EL (cell line): ENCODE measurements around the gene MEFV.
"Not testable (repeated sequence)": the region's sequence is repeated elsewhere in the genome, so short reads cannot be mapped to it uniquely, and the experiment has no call there.

Experiments
- DNase-seq: peaks from one replicate; pipeline ENCODE4 v3.0.0-alpha.2; 2016

The MEFV gene

GRCh38 chr16:3215601-3216262, 40.7 kb downstream of the MEFV start:
- no peak for DNase-seq

GRCh38 chr16:3214904-3215600, 41.4 kb downstream of the MEFV start:
- DNase-seq: peak; percentile 18

- DNase-seq: no peak
Observed at GRCh38 chr16:3212567-3212966, 43.9 kb downstream of the MEFV start.

- no peak for DNase-seq
Observed at GRCh38 chr16:3212006-3212405, 44.4 kb downstream of the MEFV start.

GRCh38 chr16:3207086-3207953, 49.1 kb downstream of the MEFV start:
- DNase-seq: no peak

- DNase-seq: not testable (repeated sequence)
Observed at GRCh38 chr16:3205939-3206338, 50.5 kb downstream of the MEFV start.

- DNase-seq: no peak
Observed at GRCh38 chr16:3202903-3203539, 53.4 kb downstream of the MEFV start.

- DNase-seq: no peak
Observed at GRCh38 chr16:3198334-3199072, 57.9 kb downstream of the MEFV start.

- DNase-seq: not testable (repeated sequence)
Observed at GRCh38 chr16:3197694-3198333, 58.6 kb downstream of the MEFV start.

- DNase-seq: peak; percentile 34
Observed at GRCh38 chr16:3195975-3196374, 60.5 kb downstream of the MEFV start.

GRCh38 chr16:3194792-3195191, 61.6 kb downstream of the MEFV start:
- DNase-seq: no peak

GRCh38 chr16:3193221-3194212, 62.9 kb downstream of the MEFV start:
- DNase-seq: no peak

- DNase-seq: no peak
Observed at GRCh38 chr16:3192476-3193019, 63.9 kb downstream of the MEFV start.
